Testis (tissue), 3 donors: ENCODE measurements around the gene LRRC31. TPM values are rescaled to one million over a fixed set of nuclear protein-coding genes. Genes with fewer than 3 reads are reported as not detected.

ENCODE experiments used
- DNase-seq: peaks from one replicate; pipeline ENCODE4 v3.0.0-alpha.2; 2019
- H3K27ac ChIP-seq, 2 donors: fragments of 200-600 bp; sonication (generic); one replicate each; pipeline ENCODE4 v1.5.1; 2019
- H3K27me3 ChIP-seq: fragments of 200-600 bp; sonication (generic); one replicate; pipeline ENCODE4 v1.5.1; 2019
- H3K36me3 ChIP-seq: fragments of 200-600 bp; sonication (generic); one replicate; pipeline ENCODE4 v1.5.1; 2017; ENCODE audit warnings: low read depth; ENCODE audit errors: missing control alignments
- H3K4me1 ChIP-seq: fragments of 200-600 bp; sonication (generic); one replicate; pipeline ENCODE4 v1.5.1; 2019
- H3K4me3 ChIP-seq, 2 donors: fragments of 200-600 bp; sonication (generic); one replicate each; pipeline ENCODE4 v1.5.1; 2017 to 2019
- H3K9me3 ChIP-seq: fragments of 200-600 bp; sonication (generic); one replicate; pipeline ENCODE4 v1.5.1; 2017
- CTCF ChIP-seq, 3 experiments: fragments of 450-650 bp in 2 of 3; fragments of 200-600 bp in 1 of 3; sonication (generic) in 1 of 3; IDR thresholded peaks; one replicate each; pipeline ENCODE4 v1.5.1; 2016 to 2019; ENCODE audit warnings: antibody characterized with exemption in 3 of 3, mild to moderate bottlenecking in 2 of 3, moderate library complexity in 1 of 3
- POLR2A ChIP-seq: fragments of 450-650 bp; IDR thresholded peaks from one replicate; pipeline ENCODE4 v1.6.1; 2017; ENCODE audit warnings: antibody characterized with exemption, mild to moderate bottlenecking, moderate library complexity
- WGBS, 2 donors: methylation state at CpG; one replicate each; pipeline ENCODE4 v1.1.5; 2018; 5-methylcytosine and 5-hydroxymethylcytosine counted together
- intact Hi-C: fragments of 100-400 bp; cut with DNase I; formaldehyde crosslinking; loops from one replicate; pipeline ENCODE4 v1.15.1; 2023; ENCODE audit warnings: low total_unique reads
- polyA plus RNA-seq: library from polyadenylated mRNA; stranded (reverse); fragments of 350-450 nt; fragmentation: Illumina TruSeq; extraction: RNeasy Lipid Tissue Mini Kit (QIAGEN cat#74804); gene quantifications from one replicate; pipeline ENCODE4 v1.2.3, GENCODE V29; 2014; ENCODE audit warnings: low read depth, low replicate concordance; ENCODE audit not compliant: insufficient read depth
- total RNA-seq, 2 donors: library from RNA; depleted of rRNA; stranded (reverse); fragments of >200 nt; gene quantifications; one replicate each; pipeline ENCODE4 v1.2.3, GENCODE V29; 2016

Gene LRRC31
- total and polyA plus RNA-seq, 3 donors from 2014 or later, result 0.15 to 0.24 (median 0.19) TPM

GRCh38 chr3:169907944-169908343 is 38.2 kb upstream of the LRRC31 start:
- Histone ChIP-seq H3K4me3 (no peak overlapping the region), H3K36me3 (no peaks in the 10 kb centered on the region), H3K27me3 (no peaks in the 10 kb centered on the region), H3K4me1 (no peaks in the 10 kb centered on the region), H3K9me3 (no peaks in the 10 kb centered on the region), H3K27ac (no peak overlapping the region)
- WGBS, 2 donors, result 93 to 98% methylated on average over 4 of the region's 4 CpGs
- DNase-seq, result no peak
- intact Hi-C loops, result no loop called here
- TF ChIP-seq POLR2A (no peak), CTCF (IDR thresholded peaks at IDR 0.05) (no peak)

- no peak for TF ChIP-seq CTCF (IDR thresholded peaks at IDR 0.05)
- TF ChIP-seq POLR2A, result no peak
- no peaks in the 10 kb centered on the region for H3K36me3 ChIP-seq
- no peaks in the 10 kb centered on the region for H3K4me1 ChIP-seq
- DNase-seq, result no peak
- H3K9me3 ChIP-seq, result no peaks in the 10 kb centered on the region
- no peaks in the 10 kb centered on the region for H3K27me3 ChIP-seq
- H3K27ac ChIP-seq, result no peak overlapping the region
- no peak overlapping the region for H3K4me3 ChIP-seq
- intact Hi-C loops, result no loop called here
Observed at GRCh38 chr3:169907476-169907875, 37.7 kb upstream of the LRRC31 start.

GRCh38 chr3:169905404-169905803 is 35.7 kb upstream of the LRRC31 start:
- no peaks in the 10 kb centered on the region for H3K27me3 ChIP-seq
- 69 to 80% methylated on average over 6 of the region's 6 CpGs for WGBS, 2 donors
- H3K4me3 ChIP-seq, result no peak overlapping the region
- H3K27ac ChIP-seq, result no peak overlapping the region
- no peak for DNase-seq
- no peaks in the 10 kb centered on the region for H3K4me1 ChIP-seq
- TF ChIP-seq POLR2A (no peak), CTCF (IDR thresholded peaks at IDR 0.05) (no peak)
- no peaks in the 10 kb centered on the region for H3K9me3 ChIP-seq
- intact Hi-C loops, result no loop called here
- H3K36me3 ChIP-seq, result no peaks in the 10 kb centered on the region

- WGBS, 2 donors, result 91 to 96% methylated on average over 1 of the region's 1 CpG
Observed at GRCh38 chr3:169901453-169901852, 31.7 kb upstream of the LRRC31 start.

More at GRCh38 chr3:169901453-169901852, 31.7 kb upstream of the LRRC31 start:
- no peaks in the 10 kb centered on the region for H3K27me3 ChIP-seq
- intact Hi-C loops, result no loop called here
- no peak overlapping the region for H3K4me3 ChIP-seq
- TF ChIP-seq CTCF (IDR thresholded peaks at IDR 0.05), result no peak
- TF ChIP-seq POLR2A, result no peak
- H3K9me3 ChIP-seq, result no peaks in the 10 kb centered on the region
- no peak overlapping the region for H3K27ac ChIP-seq
- no peaks in the 10 kb centered on the region for H3K4me1 ChIP-seq
- H3K36me3 ChIP-seq, result no peaks in the 10 kb centered on the region
- no peak for DNase-seq
